Osteocyte (in vitro differentiated cells): ENCODE measurements around the gene GPHN. TPM values are rescaled to one million over a fixed set of nuclear protein-coding genes. Genes with fewer than 3 reads are reported as not detected.

Experiments
- DNase-seq: peaks from one replicate; pipeline ENCODE4 v3.0.0; 2021; ENCODE audit warnings: mixed read lengths; ENCODE audit not compliant: unreplicated experiment; ENCODE audit errors: extremely low spot score
- H3K27ac Mint-ChIP-seq: one replicate; pipeline ENCODE4 v1.8.0; 2021; ENCODE audit warnings: mild to moderate bottlenecking, mixed read lengths; ENCODE audit not compliant: unreplicated experiment
- H3K27me3 Mint-ChIP-seq: one replicate; pipeline ENCODE4 v1.8.0; 2021; ENCODE audit warnings: mixed read lengths; ENCODE audit not compliant: unreplicated experiment
- H3K36me3 Mint-ChIP-seq: one replicate; pipeline ENCODE4 v1.8.0; 2021; ENCODE audit warnings: mixed read lengths; ENCODE audit not compliant: unreplicated experiment
- H3K4me1 Mint-ChIP-seq: one replicate; pipeline ENCODE4 v1.8.0; 2021; ENCODE audit warnings: mixed read lengths; ENCODE audit not compliant: unreplicated experiment
- H3K4me3 Mint-ChIP-seq: one replicate; pipeline ENCODE4 v1.8.0; 2021; ENCODE audit warnings: mild to moderate bottlenecking, moderate library complexity, mixed read lengths; ENCODE audit not compliant: unreplicated experiment
- H3K9me3 Mint-ChIP-seq: one replicate; pipeline ENCODE4 v1.8.0; 2021; ENCODE audit warnings: mixed read lengths; ENCODE audit not compliant: unreplicated experiment
- total RNA-seq: library from RNA; stranded (reverse); gene quantifications from 2 replicates; pipeline ENCODE4 v1.2.1, GENCODE V29; 2021
- TF ChIP-seq, protein P1 (sequence below): fragments of 200-600 bp; sonication (generic); IDR thresholded peaks from 2 replicates; pipeline ENCODE4 v1.5.0; 2021; ENCODE audit warnings: antibody characterized with exemption, mild to moderate bottlenecking, moderate library complexity

The GPHN gene
- total RNA-seq, 1 donor from 2014 or later, result 17.7 TPM

DNA sequence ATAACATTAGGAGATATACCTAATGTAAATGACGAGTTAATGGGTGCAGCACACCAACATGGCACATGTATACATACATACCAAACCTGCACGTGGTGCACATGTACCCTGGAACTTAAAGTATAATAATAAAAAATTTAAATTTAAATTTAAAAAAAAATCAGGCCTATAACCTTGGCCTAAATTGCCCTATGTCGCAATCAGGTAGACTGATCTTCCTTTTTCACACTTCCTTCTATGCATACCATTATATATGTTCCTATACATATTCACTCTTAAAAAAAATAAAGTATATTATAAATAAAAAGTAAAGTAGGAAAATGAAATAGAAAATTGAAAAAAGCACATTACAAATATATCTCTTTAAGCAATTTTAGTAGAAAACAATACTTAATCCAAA is 563.6 kb downstream of the GPHN start:
- Mint-ChIP-seq H3K36me3 (peaks cover 6% of the 10 kb centered on the region), H3K27me3 (no peaks in the 10 kb centered on the region), H3K9me3 (no peaks in the 10 kb centered on the region), H3K27ac (no peak overlapping the region), H3K4me3 (no peak overlapping the region), H3K4me1 (peaks cover 8% of the 10 kb centered on the region)
- DNase-seq, result no peak
- TF ChIP-seq, protein P1, sequence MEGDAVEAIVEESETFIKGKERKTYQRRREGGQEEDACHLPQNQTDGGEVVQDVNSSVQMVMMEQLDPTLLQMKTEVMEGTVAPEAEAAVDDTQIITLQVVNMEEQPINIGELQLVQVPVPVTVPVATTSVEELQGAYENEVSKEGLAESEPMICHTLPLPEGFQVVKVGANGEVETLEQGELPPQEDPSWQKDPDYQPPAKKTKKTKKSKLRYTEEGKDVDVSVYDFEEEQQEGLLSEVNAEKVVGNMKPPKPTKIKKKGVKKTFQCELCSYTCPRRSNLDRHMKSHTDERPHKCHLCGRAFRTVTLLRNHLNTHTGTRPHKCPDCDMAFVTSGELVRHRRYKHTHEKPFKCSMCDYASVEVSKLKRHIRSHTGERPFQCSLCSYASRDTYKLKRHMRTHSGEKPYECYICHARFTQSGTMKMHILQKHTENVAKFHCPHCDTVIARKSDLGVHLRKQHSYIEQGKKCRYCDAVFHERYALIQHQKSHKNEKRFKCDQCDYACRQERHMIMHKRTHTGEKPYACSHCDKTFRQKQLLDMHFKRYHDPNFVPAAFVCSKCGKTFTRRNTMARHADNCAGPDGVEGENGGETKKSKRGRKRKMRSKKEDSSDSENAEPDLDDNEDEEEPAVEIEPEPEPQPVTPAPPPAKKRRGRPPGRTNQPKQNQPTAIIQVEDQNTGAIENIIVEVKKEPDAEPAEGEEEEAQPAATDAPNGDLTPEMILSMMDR, result no peak

- H3K27me3 Mint-ChIP-seq, result no peaks in the 10 kb centered on the region
- no peaks in the 10 kb centered on the region for H3K4me1 Mint-ChIP-seq
- no peak overlapping the region for H3K27ac Mint-ChIP-seq
- peaks cover 16% of the 10 kb centered on the region for H3K36me3 Mint-ChIP-seq
- H3K9me3 Mint-ChIP-seq, result peaks cover 12% of the 10 kb centered on the region
- no peak for DNase-seq
- TF ChIP-seq, protein P1, result no peak
- no peak overlapping the region for H3K4me3 Mint-ChIP-seq
Measured at GRCh38 chr14:67077921-67078320, 570.0 kb downstream of the GPHN start.

GRCh38 chr14:67079846-67080245 is 571.9 kb downstream of the GPHN start:
- Mint-ChIP-seq H3K27me3 (no peaks in the 10 kb centered on the region), H3K36me3 (peaks cover 16% of the 10 kb centered on the region), H3K9me3 (peaks cover 12% of the 10 kb centered on the region), H3K4me1 (no peaks in the 10 kb centered on the region), H3K4me3 (no peak overlapping the region), H3K27ac (no peak overlapping the region)
- DNase-seq, result no peak
- TF ChIP-seq, protein P1, result no peak

GRCh38 chr14:67108230-67108629 is 600.3 kb downstream of the GPHN start:
- H3K27ac Mint-ChIP-seq, result no peak overlapping the region
- peaks cover 28% of the 10 kb centered on the region for H3K9me3 Mint-ChIP-seq
- no peak for DNase-seq
- H3K27me3 Mint-ChIP-seq, result no peaks in the 10 kb centered on the region
- peaks cover 15% of the 10 kb centered on the region for H3K36me3 Mint-ChIP-seq
- TF ChIP-seq, protein P1, result no peak
- no peak overlapping the region for H3K4me3 Mint-ChIP-seq
- no peaks in the 10 kb centered on the region for H3K4me1 Mint-ChIP-seq

GRCh38 chr14:67111022-67111421 is 603.1 kb downstream of the GPHN start:
- TF ChIP-seq, protein P1, result no peak
- no peak overlapping the region for H3K27ac Mint-ChIP-seq

More at GRCh38 chr14:67111022-67111421, 603.1 kb downstream of the GPHN start:
- no peak for DNase-seq
- Mint-ChIP-seq H3K27me3 (no peaks in the 10 kb centered on the region), H3K4me3 (no peak overlapping the region), H3K36me3 (peaks cover 5% of the 10 kb centered on the region), H3K9me3 (peaks cover 6% of the 10 kb centered on the region), H3K4me1 (no peaks in the 10 kb centered on the region)
